H1 (cell line): ENCODE data around the gene HMGN2. TPM values are rescaled to one million over a fixed set of nuclear protein-coding genes. Genes with fewer than 3 reads are reported as not detected.

Experiments used
- CTCF ChIA-PET: fragments of 300-600 bp; sonication (Branson Sonifier 250); formaldehyde crosslinking; loops from one replicate; lab custom pipeline; 2021; ENCODE audit not compliant: partially characterized antibody; lab: Charles Lee
- POLR2A ChIA-PET: fragments of 300-600 bp; sonication (Branson Sonifier 250); formaldehyde crosslinking; loops from one replicate; lab custom pipeline; 2021; ENCODE audit warnings: inconsistent platforms; ENCODE audit not compliant: partially characterized antibody; lab: Charles Lee
- DNase-seq, 2 experiments: peaks; one replicate each; pipeline versions ENCODE4 v3.0.0 to v3.0.0-alpha.2; 2010 to 2022; ENCODE audit warnings: low spot score in 2 of 2, low read depth in 1 of 2, mixed read lengths in 1 of 2
- FAIRE-seq: peaks from 2 replicates; lab custom pipeline; 2011; peaks lifted over from hg19 to GRCh38; lab: Jason Lieb, UNC
- H2AFZ ChIP-seq: 2 replicates; pipeline ENCODE4 v1.8.1; 2012; ENCODE audit warnings: low read length, inconsistent platforms
- H2AK5ac ChIP-seq: 2 replicates; pipeline ENCODE4 v1.6.1; 2013; ENCODE audit warnings: low read depth, low read length
- H2BK120ac ChIP-seq: replicated peaks from 2 replicates; pipeline ENCODE3; 2013; ENCODE audit warnings: low read depth, low read length, inconsistent platforms
- H2BK12ac ChIP-seq: 2 replicates; pipeline ENCODE4 v1.6.1; 2013; ENCODE audit warnings: low read depth, low read length
- H2BK15ac ChIP-seq: 2 replicates; pipeline ENCODE4 v1.6.1; 2013; ENCODE audit warnings: low read length
- H2BK20ac ChIP-seq: 2 replicates; pipeline ENCODE4 v1.6.1; 2013; ENCODE audit warnings: low read length
- H2BK5ac ChIP-seq: 2 replicates; pipeline ENCODE4 v1.6.1; 2013; ENCODE audit warnings: low read depth, low read length
- H3K14ac ChIP-seq: 2 replicates; pipeline ENCODE4 v1.6.1; 2013; ENCODE audit warnings: inconsistent platforms; ENCODE audit not compliant: insufficient read length
- H3K18ac ChIP-seq: 2 replicates; pipeline ENCODE4 v1.6.1; 2013; ENCODE audit warnings: low read length; ENCODE audit errors: extremely low read depth
- H3K23ac ChIP-seq: 2 replicates; pipeline ENCODE4 v1.6.1; 2013; ENCODE audit warnings: inconsistent platforms; ENCODE audit not compliant: insufficient read length
- H3K23me2 ChIP-seq: 2 replicates; pipeline ENCODE4 v1.6.1; 2013; ENCODE audit warnings: low read depth, low read length
- H3K27ac ChIP-seq: 2 replicates; pipeline ENCODE4 v1.6.1; 2011; ENCODE audit warnings: low read depth, low read length, inconsistent platforms
- H3K27me3 ChIP-seq, 4 experiments: replicated peaks in 1 of 4; 1 replicate in 1 of 4; 2 replicates in 3 of 4; pipeline versions ENCODE4 v1.6.1 to v1.8.1; 2011 to 2013; ENCODE audit warnings: low read length in 3 of 4, mild to moderate bottlenecking in 3 of 4, inconsistent platforms in 2 of 4, mixed read lengths in 2 of 4, moderate library complexity in 1 of 4; ENCODE audit not compliant: control insufficient read depth in 3 of 4, insufficient read depth in 3 of 4; ENCODE audit errors: extremely low read depth in 1 of 4
- H3K36me3 ChIP-seq, 4 experiments: 2 replicates each; pipeline versions ENCODE4 v1.6.1 to v1.8.1; 2011 to 2013; ENCODE audit warnings: mild to moderate bottlenecking in 4 of 4, low read length in 3 of 4, moderate library complexity in 2 of 4, control low read depth in 1 of 4, inconsistent platforms in 1 of 4; ENCODE audit not compliant: insufficient read depth in 4 of 4, control insufficient read depth in 2 of 4
- H3K4ac ChIP-seq: replicated peaks from 2 replicates; pipeline ENCODE3; 2013; ENCODE audit warnings: low read length, low read depth, mixed read lengths, inconsistent platforms; ENCODE audit not compliant: insufficient read length
- H3K4me1 ChIP-seq, 4 experiments: replicated peaks in 1 of 4; 1 replicate in 1 of 4; 2 replicates in 3 of 4; pipeline versions ENCODE4 v1.6.1 to v1.8.1; 2011 to 2013; ENCODE audit warnings: low read length in 3 of 4, inconsistent platforms in 2 of 4, mixed read lengths in 1 of 4; ENCODE audit not compliant: insufficient read depth in 4 of 4, control insufficient read depth in 3 of 4
- H3K4me2 ChIP-seq, 2 experiments: 2 replicates each; pipeline versions ENCODE4 v1.6.1 to v1.8.1; 2011 to 2013; ENCODE audit warnings: low read depth in 2 of 2, low read length in 2 of 2, control low read depth in 1 of 2, inconsistent platforms in 1 of 2, mild to moderate bottlenecking in 1 of 2; ENCODE audit not compliant: insufficient read depth in 1 of 2
- H3K4me3 ChIP-seq, 4 experiments: fragments of 200-600, 300-600 bp in 1 of 4; sonication (generic), shearing (Covaris generic), sonication (Bioruptor Twin) in 1 of 4; 2 replicates each; pipeline versions ENCODE4 v1.5.1 to v1.8.1; 2011 to 2016; ENCODE audit warnings: low read length in 4 of 4, low read depth in 3 of 4, control low read depth in 2 of 4, inconsistent platforms in 2 of 4, mild to moderate bottlenecking in 2 of 4, mixed read lengths in 1 of 4, moderate library complexity in 1 of 4; ENCODE audit not compliant: insufficient read depth in 2 of 4; ENCODE audit errors: extremely low read depth in 1 of 4
- H3K56ac ChIP-seq: replicated peaks from 2 replicates; pipeline ENCODE3; 2013; ENCODE audit warnings: low read depth, mild to moderate bottlenecking, mixed read lengths, low read length, inconsistent platforms; ENCODE audit not compliant: insufficient read length
- H3K79me1 ChIP-seq: 2 replicates; pipeline ENCODE4 v1.6.1; 2013; ENCODE audit warnings: low read depth, low read length, control low read depth
- H3K79me2 ChIP-seq, 2 experiments: 2 replicates each; pipeline versions ENCODE4 v1.6.1 to v1.8.1; 2012 to 2013; ENCODE audit warnings: low read length in 2 of 2, mild to moderate bottlenecking in 2 of 2, inconsistent platforms in 1 of 2; ENCODE audit not compliant: insufficient read depth in 2 of 2, control insufficient read depth in 1 of 2
- H3K9ac ChIP-seq, 4 experiments: replicated peaks in 1 of 4; 1 replicate in 1 of 4; 2 replicates in 3 of 4; pipeline versions ENCODE4 v1.6.1 to v1.8.1; 2011 to 2013; ENCODE audit warnings: low read depth in 3 of 4, low read length in 3 of 4, control low read depth in 2 of 4, mild to moderate bottlenecking in 2 of 4, moderate library complexity in 2 of 4, inconsistent platforms in 1 of 4; ENCODE audit errors: extremely low read depth in 1 of 4
- H3K9me3 ChIP-seq, 2 experiments: 2 replicates each; pipeline versions ENCODE4 v1.6.1 to v1.8.1; 2012 to 2013; ENCODE audit warnings: mild to moderate bottlenecking in 2 of 2, moderate library complexity in 2 of 2, control low read depth in 1 of 2, inconsistent platforms in 1 of 2, low read depth in 1 of 2, low read length in 1 of 2, mixed read lengths in 1 of 2; ENCODE audit not compliant: insufficient read depth in 2 of 2
- H4K20me1 ChIP-seq, 2 experiments: replicated peaks in 1 of 2; 2 replicates each; pipeline versions ENCODE3 to v1.8.1; 2011 to 2013; ENCODE audit warnings: inconsistent platforms in 2 of 2, low read length in 2 of 2, mild to moderate bottlenecking in 1 of 2; ENCODE audit not compliant: insufficient read depth in 2 of 2, control insufficient read depth in 1 of 2
- H4K5ac ChIP-seq: 2 replicates; pipeline ENCODE4 v1.6.1; 2013; ENCODE audit warnings: low read length, low read depth, mixed read lengths, inconsistent platforms; ENCODE audit not compliant: insufficient read length
- H4K8ac ChIP-seq: 2 replicates; pipeline ENCODE4 v1.8.0; 2013; ENCODE audit warnings: mild to moderate bottlenecking, moderate library complexity, low read length, inconsistent platforms; ENCODE audit not compliant: insufficient read depth; ENCODE audit errors: extremely low read depth
- H4K91ac ChIP-seq: replicated peaks from 2 replicates; pipeline ENCODE3; 2013; ENCODE audit warnings: low read length, mixed read lengths, inconsistent platforms; ENCODE audit not compliant: insufficient read length
- ATF2 ChIP-seq: IDR thresholded peaks from 2 replicates; pipeline ENCODE4 v1.6.1; 2012; ENCODE audit warnings: low read length, inconsistent platforms
- CHD1 ChIP-seq: IDR thresholded peaks from 2 replicates; pipeline ENCODE4 v1.6.1; 2012; ENCODE audit warnings: low read depth, low read length, improper control_type of control experiment
- CTBP2 ChIP-seq: IDR thresholded peaks from 2 replicates; pipeline ENCODE4 v1.7.0; 2011; ENCODE audit warnings: borderline replicate concordance, mild to moderate bottlenecking, moderate library complexity, mixed read lengths, low read length; ENCODE audit not compliant: insufficient read depth, insufficient read length
- JUN ChIP-seq: IDR thresholded peaks from 2 replicates; pipeline ENCODE4 v1.6.1; 2011; ENCODE audit warnings: low read depth, mild to moderate bottlenecking, improper control_type of control experiment, low read length
- NRF1 ChIP-seq: IDR thresholded peaks from 2 replicates; pipeline ENCODE4 v1.6.1; 2011; ENCODE audit warnings: mild to moderate bottlenecking, low read depth, low read length, improper control_type of control experiment
- POLR2AphosphoS5 ChIP-seq: IDR thresholded peaks from 2 replicates; pipeline ENCODE4 v1.6.1; 2011; ENCODE audit warnings: low read depth, low read length
- RAD21 ChIP-seq, 2 experiments: IDR thresholded peaks in 1 of 2; conservative IDR thresholded peaks in 1 of 2; 2 replicates each; pipeline ENCODE4 v1.6.1; 2011; ENCODE audit warnings: low read depth in 2 of 2, low read length in 2 of 2, improper control_type of control experiment in 1 of 2, inconsistent platforms in 1 of 2, mild to moderate bottlenecking in 1 of 2, moderate library complexity in 1 of 2
- USF2 ChIP-seq: IDR thresholded peaks from 2 replicates; pipeline ENCODE4 v1.6.1; 2011; ENCODE audit warnings: low read length, improper control_type of control experiment
- ZNF274 ChIP-seq: IDR thresholded peaks from 2 replicates; pipeline ENCODE4 v1.7.0; 2012; ENCODE audit warnings: low read length, borderline replicate concordance; ENCODE audit errors: extremely low read depth
- WGBS, 2 experiments: shearing (Covaris generic) in 1 of 2; methylation state at CpG; one replicate each; pipeline versions ENCODE4 v1.1.6 to v1.1.7; 2013 to 2015; ENCODE audit warnings: low lambda C conversion rate in 2 of 2, mixed read lengths in 2 of 2, inconsistent platforms in 1 of 2, low coverage in 1 of 2, missing lambda C conversion rate in 1 of 2; ENCODE audit not compliant: insufficient replicate concordance in 2 of 2, insufficient coverage in 1 of 2, insufficient read length in 1 of 2; ENCODE audit errors: extremely low coverage in 1 of 2, missing lambda C conversion rate in 1 of 2; 5-methylcytosine and 5-hydroxymethylcytosine counted together
- polyA plus RNA-seq, 7 experiments: library from polyadenylated mRNA; depleted of rRNA in 3 of 7; stranded (reverse) in 5 of 7; unstranded in 2 of 7; fragments of >200 nt in 5 of 7; fragments of 200-250 nt in 2 of 7; gene quantifications; 1 replicate in 5 of 7; 2 replicates in 1 of 7; 4 replicates in 1 of 7; pipeline versions ENCODE4 v1.2.1 to v1.2.3, GENCODE V29; 2011 to 2013; ENCODE audit warnings: missing spikeins in 2 of 7, mixed read lengths in 2 of 7
- total RNA-seq: library from RNA; stranded (reverse); fragmentation: NEBNext Ultra II Directional; extraction: Animal tissue kit (Norgen Biotek cat#: 25700); gene quantifications from 2 replicates; pipeline ENCODE4 v1.2.1, GENCODE V29; 2021

Gene HMGN2
- total and polyA plus RNA-seq, 2 of the 8 experiments (the other 6 are each of a cell fraction or from before 2014, with no cell fraction given) = 254 to 453 TPM

- POLR2A ChIA-PET = interaction anchor here (0.6 to 2.5 kb wide), 4 partner anchors 11 to 188 kb away, joined by 3 to 19 read pairs (median 6); partner anchors contain the start of gene RPS6KA1
- H2BK120ac ChIP-seq = no peak overlapping the region
- 89% methylated on average over 1 of the region's 1 CpG; no CpG with 5 or more reads in 1 of the 2 experiments for whole genome bisulfite sequencing, 2 experiments
Measured at GRCh38 chr1:26517766-26518049, 45.5 kb downstream of the HMGN2 start.

More at GRCh38 chr1:26517766-26518049, 45.5 kb downstream of the HMGN2 start:
- H3K4ac ChIP-seq = no peak overlapping the region
- H2AK5ac ChIP-seq = no peak overlapping the region
- H2AFZ ChIP-seq = 0 out of 2 replicates have a peak overlapping the region, but pooled peaks have one; percentile 75
- no peak overlapping the region for H4K8ac ChIP-seq
- FAIRE-seq = no peak
- H3K27ac ChIP-seq = no peak overlapping the region
- no peak for TF ChIP-seq NRF1
- TF ChIP-seq ZNF274 = no peak
- TF ChIP-seq CHD1 = no peak
- TF ChIP-seq USF2 = no peak
- no peak for TF ChIP-seq CTBP2
- no peak for TF ChIP-seq ATF2
- no peak for TF ChIP-seq POLR2AphosphoS5
- TF ChIP-seq JUN = no peak
- no peak for TF ChIP-seq RAD21 (IDR thresholded peaks at IDR 0.05 in 1 of 2, conservative IDR thresholded peaks at IDR 0.05 in 1 of 2; ENCODE audit: low read depth in 2 of 2, low read length in 2 of 2)
- TF ChIP-seq, all 59 proteins: peak for 0
- peaks cover 0 to 3% (median 0%) of the 10 kb centered on the region in 4 experiments; a peak in 1 of 7 replicates for H3K4me1 ChIP-seq
- H3K79me2 ChIP-seq = no peaks in the 10 kb centered on the region
- no peak overlapping the region for H3K9ac ChIP-seq
- H3K18ac ChIP-seq = no peak overlapping the region
- CTCF ChIA-PET = interaction anchor here (0.6 to 3.0 kb wide), 6 partner anchors 14 to 66 kb away, joined by 3 to 19 read pairs (median 4); no protein-coding TSS in a partner anchor
- no peak overlapping the region for H3K56ac ChIP-seq
- no peak overlapping the region for H4K91ac ChIP-seq
- no peaks in the 10 kb centered on the region for H3K23me2 ChIP-seq
- H2BK5ac ChIP-seq = no peak overlapping the region
- no peak overlapping the region for H2BK20ac ChIP-seq
- H4K20me1 ChIP-seq = no peaks in the 10 kb centered on the region
- H3K4me2 ChIP-seq = no peak overlapping the region
- no peaks in the 10 kb centered on the region; a peak in 1 of 7 replicates for H3K27me3 ChIP-seq
- H4K5ac ChIP-seq = no peak overlapping the region
- H3K79me1 ChIP-seq = no peaks in the 10 kb centered on the region
- no peak overlapping the region for H3K14ac ChIP-seq
- H3K4me3 ChIP-seq = no peak overlapping the region
- no peak overlapping the region for H2BK12ac ChIP-seq
- no peaks in the 10 kb centered on the region for H3K36me3 ChIP-seq
- no peak overlapping the region for H2BK15ac ChIP-seq
- H3K9me3 ChIP-seq = no peaks in the 10 kb centered on the region
- no peak for DNase-seq
- H3K23ac ChIP-seq = no peak overlapping the region
